ENCODE data around the gene SETD1B.
A peak's percentile ranks its signal among the peaks of the same experiment; 100 is the strongest.

Gene SETD1B

DNA sequence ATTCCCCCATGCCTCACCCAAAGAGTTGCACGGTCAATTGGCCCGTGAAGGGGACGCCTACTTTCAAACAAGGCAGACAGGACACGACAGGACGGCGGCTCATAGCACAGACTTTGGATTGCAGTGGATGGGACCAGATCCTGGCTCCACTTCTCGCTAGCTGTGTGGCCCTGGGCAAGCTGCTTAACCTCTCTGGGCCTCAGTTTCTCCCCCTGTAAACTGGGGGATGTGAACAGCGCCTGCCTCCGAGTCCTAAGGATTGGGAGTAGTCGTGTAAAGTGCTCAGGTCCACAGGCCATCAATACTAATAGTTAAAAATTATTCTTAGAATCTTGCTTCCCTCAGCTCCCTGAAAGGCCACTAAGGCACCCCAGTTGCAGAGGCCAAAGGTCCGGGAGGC, 23.4 kb upstream of the SETD1B start:
- Histone ChIP-seq H3K27ac (ENCODE audit: low read length) (no peak overlapping the region), H3K27me3 (ENCODE audit: insufficient read depth, low read length, poor library complexity) (no peaks in the 10 kb centered on the region), H3K9ac (ENCODE audit: low read depth, low read length) (no peak overlapping the region), H3K79me2 (ENCODE audit: insufficient read depth, low read length) (peaks cover 5% of the 10 kb centered on the region), H3K36me3 (ENCODE audit: insufficient read depth, low read length) (peaks cover 24% of the 10 kb centered on the region), H2AFZ (ENCODE audit: low read depth, low read length) (no peak overlapping the region), H3K4me1 (ENCODE audit: insufficient read depth, low read length) (peaks cover 7% of the 10 kb centered on the region), H4K20me1 (ENCODE audit: insufficient read depth, low read length) (peaks cover 3% of the 10 kb centered on the region; the same call in 1 of the 2 replicates), H3K4me2 (ENCODE audit: insufficient read depth, low read length) (no peak overlapping the region), H3K9me3 (ENCODE audit: insufficient read depth, low read length, severe bottlenecking) (no peaks in the 10 kb centered on the region), H3K4me3 (ENCODE audit: low read depth in 1 of 2, low read length in 2 of 2) (no peak overlapping the region)
- TF ChIP-seq EZH2 (IDR thresholded peaks at IDR 0.05; ENCODE audit: borderline replicate concordance, low read depth, low read length, severe bottlenecking), result no peak
- TF ChIP-seq, protein P1, sequence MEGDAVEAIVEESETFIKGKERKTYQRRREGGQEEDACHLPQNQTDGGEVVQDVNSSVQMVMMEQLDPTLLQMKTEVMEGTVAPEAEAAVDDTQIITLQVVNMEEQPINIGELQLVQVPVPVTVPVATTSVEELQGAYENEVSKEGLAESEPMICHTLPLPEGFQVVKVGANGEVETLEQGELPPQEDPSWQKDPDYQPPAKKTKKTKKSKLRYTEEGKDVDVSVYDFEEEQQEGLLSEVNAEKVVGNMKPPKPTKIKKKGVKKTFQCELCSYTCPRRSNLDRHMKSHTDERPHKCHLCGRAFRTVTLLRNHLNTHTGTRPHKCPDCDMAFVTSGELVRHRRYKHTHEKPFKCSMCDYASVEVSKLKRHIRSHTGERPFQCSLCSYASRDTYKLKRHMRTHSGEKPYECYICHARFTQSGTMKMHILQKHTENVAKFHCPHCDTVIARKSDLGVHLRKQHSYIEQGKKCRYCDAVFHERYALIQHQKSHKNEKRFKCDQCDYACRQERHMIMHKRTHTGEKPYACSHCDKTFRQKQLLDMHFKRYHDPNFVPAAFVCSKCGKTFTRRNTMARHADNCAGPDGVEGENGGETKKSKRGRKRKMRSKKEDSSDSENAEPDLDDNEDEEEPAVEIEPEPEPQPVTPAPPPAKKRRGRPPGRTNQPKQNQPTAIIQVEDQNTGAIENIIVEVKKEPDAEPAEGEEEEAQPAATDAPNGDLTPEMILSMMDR (IDR thresholded peaks at IDR 0.05; ENCODE audit: borderline replicate concordance, extremely low read depth, low read length, poor library complexity, severe bottlenecking), result no peak
- DNase-seq (no peak), ATAC-seq (ENCODE audit: insufficient read depth, low read depth) (no peak)

DNA sequence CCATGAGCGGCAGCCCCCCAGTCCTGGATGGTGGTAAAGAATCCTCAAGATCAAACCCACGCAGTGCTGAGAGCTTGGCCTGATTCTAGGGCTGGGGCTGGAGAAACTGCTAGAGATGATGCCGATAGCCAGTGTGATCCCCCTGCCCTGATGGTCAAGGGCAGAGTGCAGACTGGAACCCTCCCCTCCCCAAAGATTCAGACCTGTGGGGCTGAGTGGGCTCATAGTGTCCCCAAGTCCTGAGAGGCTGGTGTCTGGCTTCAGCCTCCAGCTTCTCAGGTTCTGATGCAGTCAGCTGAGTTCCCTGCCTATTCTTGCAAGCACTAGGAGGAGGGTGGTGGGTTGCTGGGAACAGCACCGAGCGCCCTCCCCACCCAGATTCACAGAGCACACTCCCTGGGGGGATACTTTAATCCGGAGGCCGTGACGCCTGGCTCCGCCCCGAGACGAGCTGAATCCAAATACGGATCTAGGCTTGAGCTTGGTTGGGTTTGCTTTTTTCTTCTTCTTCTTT, 22.3 kb upstream of the SETD1B start:
- Histone ChIP-seq H4K20me1 (ENCODE audit: insufficient read depth, low read length) (peaks cover 3% of the 10 kb centered on the region), H3K4me3 (ENCODE audit: low read depth in 1 of 2, low read length in 2 of 2) (no peak overlapping the region), H3K36me3 (ENCODE audit: insufficient read depth, low read length) (peaks cover 28% of the 10 kb centered on the region), H2AFZ (ENCODE audit: low read depth, low read length) (no peak overlapping the region), H3K79me2 (ENCODE audit: insufficient read depth, low read length) (peaks cover 9% of the 10 kb centered on the region), H3K9me3 (ENCODE audit: insufficient read depth, low read length, severe bottlenecking) (no peaks in the 10 kb centered on the region), H3K4me1 (ENCODE audit: insufficient read depth, low read length) (peaks cover under 1% of the 10 kb centered on the region; the same call in 1 of the 2 replicates), H3K27ac (ENCODE audit: low read length) (no peak overlapping the region), H3K9ac (ENCODE audit: low read depth, low read length) (no peak overlapping the region), H3K27me3 (ENCODE audit: insufficient read depth, low read length, poor library complexity) (no peaks in the 10 kb centered on the region), H3K4me2 (ENCODE audit: insufficient read depth, low read length) (no peak overlapping the region)
- DNase-seq (no peak), ATAC-seq (ENCODE audit: insufficient read depth, low read depth) (no peak)
- no peak for TF ChIP-seq EZH2 (IDR thresholded peaks at IDR 0.05; ENCODE audit: borderline replicate concordance, low read depth, low read length, severe bottlenecking)
- TF ChIP-seq, protein P1 (IDR thresholded peaks at IDR 0.05; ENCODE audit: borderline replicate concordance, extremely low read depth, low read length, poor library complexity, severe bottlenecking), result no peak

DNA sequence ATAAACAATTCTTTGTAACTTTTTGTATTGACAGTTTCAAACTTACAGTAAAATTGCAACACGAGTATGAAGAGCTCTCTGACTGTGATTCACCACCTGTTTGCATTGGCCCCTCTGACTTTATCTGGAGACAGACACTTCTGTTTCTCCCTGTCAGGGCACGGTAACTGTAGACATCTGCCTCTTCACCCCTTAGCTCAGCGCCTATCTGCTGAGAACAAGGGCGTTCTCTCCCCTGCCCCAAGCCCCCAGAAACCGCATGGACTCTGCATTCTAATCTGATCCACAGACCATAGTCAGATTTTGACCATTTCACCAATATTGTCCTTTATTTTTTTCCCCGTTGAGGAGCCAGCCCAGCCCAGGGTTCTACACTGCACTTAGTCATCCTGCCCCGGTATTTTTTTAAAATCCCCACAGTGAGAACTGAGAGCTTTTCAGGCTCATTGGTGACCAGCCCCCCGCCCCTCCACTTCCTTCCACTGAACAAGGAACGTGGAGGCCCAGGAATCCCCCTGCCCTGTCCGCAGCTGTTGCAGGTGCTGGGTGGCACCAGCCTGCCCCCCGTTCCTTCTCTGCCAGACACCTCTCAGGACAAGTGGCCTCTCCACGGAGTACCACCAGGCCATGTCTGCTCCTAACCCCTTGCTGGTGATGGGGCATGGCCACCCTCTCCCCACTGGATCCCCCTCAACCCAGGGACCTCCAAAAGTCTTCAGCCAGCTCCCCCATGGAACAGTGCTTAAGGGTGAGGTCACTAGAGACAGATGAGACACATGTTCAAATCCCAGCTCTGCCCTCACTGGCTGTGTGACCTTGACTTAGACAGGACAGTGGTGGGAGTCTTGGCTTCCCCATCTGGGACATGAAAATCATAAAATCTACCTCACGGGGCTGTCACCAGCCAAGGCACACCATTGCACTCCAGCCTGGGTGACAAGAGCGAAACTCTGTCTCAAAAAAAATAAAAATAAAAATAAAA, 21.5 kb upstream of the SETD1B start:
- ATAC-seq (ENCODE audit: insufficient read depth, low read depth), result no peak
- H3K27me3 ChIP-seq (ENCODE audit: insufficient read depth, low read length, poor library complexity), result no peaks in the 10 kb centered on the region
- peaks cover 33% of the 10 kb centered on the region for H3K36me3 ChIP-seq (ENCODE audit: insufficient read depth, low read length)
- 0 out of 2 replicates have a peak overlapping the region, but pooled peaks have one; percentile 22 for H3K27ac ChIP-seq (ENCODE audit: low read length)
- no peak overlapping the region for H3K4me2 ChIP-seq (ENCODE audit: insufficient read depth, low read length)
- H3K4me3 ChIP-seq (ENCODE audit: low read depth in 1 of 2, low read length in 2 of 2), result no peak overlapping the region
- no peak for TF ChIP-seq EZH2 (IDR thresholded peaks at IDR 0.05; ENCODE audit: borderline replicate concordance, low read depth, low read length, severe bottlenecking)
- TF ChIP-seq, protein P1 (IDR thresholded peaks at IDR 0.05; ENCODE audit: borderline replicate concordance, extremely low read depth, low read length, poor library complexity, severe bottlenecking), result no peak
- no peak overlapping the region for H2AFZ ChIP-seq (ENCODE audit: low read depth, low read length)
- no peaks in the 10 kb centered on the region for H3K4me1 ChIP-seq (ENCODE audit: insufficient read depth, low read length)
- H4K20me1 ChIP-seq (ENCODE audit: insufficient read depth, low read length), result peaks cover 3% of the 10 kb centered on the region
- no peaks in the 10 kb centered on the region for H3K9me3 ChIP-seq (ENCODE audit: insufficient read depth, low read length, severe bottlenecking)
- H3K79me2 ChIP-seq (ENCODE audit: insufficient read depth, low read length), result peaks cover 14% of the 10 kb centered on the region
- DNase-seq, result no peak
- H3K9ac ChIP-seq (ENCODE audit: low read depth, low read length), result no peak overlapping the region

All from DND-41 (cell line).